ENCODE results near the gene USP20.

The USP20 gene

GRCh38 chr9:129879103-129879699 lies 43.9 kb downstream of the USP20 start:
- TF ChIP-seq CTCF (IDR thresholded peaks at IDR 0.05): no peak

GRCh38 chr9:129879991-129880653 lies 44.9 kb downstream of the USP20 start:
- no peak for TF ChIP-seq CTCF (IDR thresholded peaks at IDR 0.05)

More at GRCh38 chr9:129879103-129879699, 43.9 kb downstream of the USP20 start:
- H3K27me3 ChIP-seq: no peaks in the 10 kb centered on the region
- no peak for DNase-seq
- H3K4me1 ChIP-seq: peaks cover 0 to 9% (median 6%) of the 10 kb centered on the region in 4 donors
- intact Hi-C loops (cut with DNase I; ENCODE audit: low total_unique reads): no loop called here
- no peak overlapping the region for H3K27ac ChIP-seq
- H3K9me3 ChIP-seq: no peaks in the 10 kb centered on the region
- H3K36me3 ChIP-seq: peaks cover 0 to 35% (median 22%) of the 10 kb centered on the region in 3 donors
- H3K4me3 ChIP-seq: no peak overlapping the region

DNA sequence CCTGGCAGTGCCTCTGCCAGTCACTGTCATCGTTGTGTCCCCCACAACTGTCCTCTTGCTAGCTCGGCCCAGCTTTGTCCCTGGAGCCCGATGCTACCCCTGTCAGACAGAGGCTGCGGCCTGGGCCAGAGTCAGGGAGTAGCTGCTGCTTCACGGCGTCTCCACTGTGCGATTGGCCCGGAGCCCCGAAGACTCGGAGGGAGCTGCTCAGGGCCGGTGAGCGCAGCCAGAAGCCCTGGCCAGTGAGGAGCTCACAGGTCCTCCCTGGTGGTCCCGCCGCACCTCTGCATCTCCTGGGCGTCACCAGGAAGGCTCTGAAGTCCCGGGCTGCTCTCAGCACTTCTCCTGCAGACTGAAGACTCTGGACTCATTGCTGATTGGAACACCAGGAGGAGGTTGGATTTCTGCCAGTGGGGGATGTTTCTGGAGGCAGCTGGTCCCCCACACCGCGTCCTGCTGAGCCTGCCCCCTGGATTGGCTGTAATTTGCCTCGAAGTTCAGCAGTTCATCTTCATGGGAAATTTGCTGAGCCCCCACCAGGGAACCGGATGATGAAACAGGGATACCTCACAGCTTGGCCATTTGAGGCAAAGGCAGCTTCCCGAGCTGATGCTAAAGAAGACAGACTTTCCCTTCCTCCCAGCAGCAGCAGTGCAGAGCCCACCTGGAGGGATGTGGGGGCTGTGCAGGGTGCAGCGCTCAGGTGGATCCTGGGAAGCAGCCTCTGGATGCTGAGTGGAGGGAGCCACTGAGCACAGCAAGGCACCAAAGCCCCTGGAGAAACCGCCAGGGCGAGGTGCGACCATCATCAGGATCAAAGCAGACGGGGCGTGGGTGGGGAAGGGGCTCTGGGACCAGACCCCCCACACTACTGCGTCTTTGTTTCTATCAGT lies 45.6 kb downstream of the USP20 start:
- no peaks in the 10 kb centered on the region for H3K27me3 ChIP-seq
- H3K4me1 ChIP-seq: peaks cover 0 to 22% (median 21%) of the 10 kb centered on the region in 4 donors
- no peak for TF ChIP-seq CTCF (IDR thresholded peaks at IDR 0.05)
- no peak overlapping the region for H3K4me3 ChIP-seq
- H3K27ac ChIP-seq: no peak overlapping the region
- intact Hi-C loops (cut with DNase I; ENCODE audit: low total_unique reads): loop anchor here (5.0 to 10.0 kb wide), 2 partner anchors 44 to 64 kb away; partner anchors contain the start of genes C9orf78 and USP20
- DNase-seq: no peak
- peaks cover 0 to 22% (median 18%) of the 10 kb centered on the region in 3 donors for H3K36me3 ChIP-seq
- no peaks in the 10 kb centered on the region for H3K9me3 ChIP-seq

More at GRCh38 chr9:129879991-129880653, 44.9 kb downstream of the USP20 start:
- Histone ChIP-seq H3K4me1 (peaks cover 0 to 16% (median 15%) of the 10 kb centered on the region in 4 donors), H3K36me3 (peaks cover 0 to 25% (median 22%) of the 10 kb centered on the region in 3 donors), H3K4me3 (no peak overlapping the region), H3K27me3 (no peaks in the 10 kb centered on the region), H3K27ac (no peak overlapping the region), H3K9me3 (no peaks in the 10 kb centered on the region)
- no peak for DNase-seq
- intact Hi-C loops (cut with DNase I; ENCODE audit: low total_unique reads): loop anchor here (5.0 to 10.0 kb wide), 2 partner anchors 43 to 65 kb away; partner anchors contain the start of genes C9orf78 and USP20

GRCh38 chr9:129881547-129882324 lies 46.5 kb downstream of the USP20 start:
- H3K36me3 ChIP-seq: peaks cover 0 to 22% (median 14%) of the 10 kb centered on the region in 3 donors
- no peak overlapping the region for H3K4me3 ChIP-seq
- H3K27ac ChIP-seq: no peak overlapping the region
- DNase-seq: no peak
- H3K27me3 ChIP-seq: no peaks in the 10 kb centered on the region
- no peak for TF ChIP-seq CTCF (IDR thresholded peaks at IDR 0.05)
- peaks cover 0 to 30% (median 29%) of the 10 kb centered on the region in 4 donors for H3K4me1 ChIP-seq
- H3K9me3 ChIP-seq: no peaks in the 10 kb centered on the region
- intact Hi-C loops (cut with DNase I; ENCODE audit: low total_unique reads): loop anchor here (5.0 to 10.0 kb wide), 2 partner anchors 44 to 63 kb away; partner anchors contain the start of genes C9orf78 and USP20

Data from tibial artery (tissue), 4 donors.